HepG2 (cell line): ENCODE results near the gene USF2. TPM values are rescaled to one million over a fixed set of nuclear protein-coding genes. Genes with fewer than 3 reads are reported as not detected.

Source experiments
- AHDC1 ChIP-seq: sonication (generic); formaldehyde crosslinking; IDR thresholded peaks from 2 replicates; pipeline ENCODE4 v1.5.1; 2020; ENCODE audit warnings: mild to moderate bottlenecking, missing genetic modification reagents, borderline replicate concordance
- ATF5 ChIP-seq: sonication (generic); formaldehyde crosslinking; IDR thresholded peaks from 2 replicates; pipeline ENCODE4 v1.4.0; 2020; ENCODE audit warnings: mild to moderate bottlenecking, low read depth, missing genetic modification reagents
- BCL3 ChIP-seq: sonication (generic); formaldehyde crosslinking; IDR thresholded peaks from 2 replicates; pipeline ENCODE4 v1.5.1; 2020; ENCODE audit warnings: mild to moderate bottlenecking, missing genetic modification reagents, moderate library complexity
- EEA1 ChIP-seq: sonication (generic); formaldehyde crosslinking; IDR thresholded peaks from 2 replicates; pipeline ENCODE4 v1.5.1; 2020; ENCODE audit warnings: mild to moderate bottlenecking, missing genetic modification reagents, borderline replicate concordance
- GABPB1 ChIP-seq: IDR thresholded peaks from 2 replicates; pipeline ENCODE4 v1.6.1; 2016; ENCODE audit warnings: mild to moderate bottlenecking, missing genetic modification reagents, moderate library complexity, missing compliant biosample characterization
- NKX3-1 ChIP-seq: sonication (generic); formaldehyde crosslinking; IDR thresholded peaks from 2 replicates; pipeline ENCODE4 v1.5.0; 2020; ENCODE audit warnings: missing genetic modification reagents
- POLR2AphosphoS5 ChIP-seq: IDR thresholded peaks from 2 replicates; pipeline ENCODE4 v1.6.1; 2012; ENCODE audit warnings: low read depth, low read length
- POLR2G ChIP-seq: fragments of 200-400 bp; formaldehyde crosslinking; IDR thresholded peaks from 2 replicates; pipeline ENCODE4 v1.6.1; 2018; ENCODE audit warnings: mild to moderate bottlenecking, low read depth, low read length, moderate library complexity
- SRSF1 ChIP-seq: fragments of 200-400 bp; formaldehyde crosslinking; optimal IDR thresholded peaks from 2 replicates; pipeline ENCODE3; 2017; ENCODE audit warnings: mild to moderate bottlenecking, low read depth, low read length, moderate library complexity
- ZC3H13 ChIP-seq: sonication (generic); formaldehyde crosslinking; IDR thresholded peaks from 2 replicates; pipeline ENCODE4 v1.8.1; 2023; ENCODE audit warnings: mild to moderate bottlenecking, missing genetic modification reagents, moderate library complexity
- ZFY ChIP-seq: sonication (generic); formaldehyde crosslinking; IDR thresholded peaks from 2 replicates; pipeline ENCODE4 v1.4.0; 2020; ENCODE audit warnings: missing genetic modification reagents
- ZNF260 ChIP-seq: sonication (generic); formaldehyde crosslinking; IDR thresholded peaks from 2 replicates; pipeline ENCODE4 v1.4.0; 2020; ENCODE audit warnings: missing genetic modification reagents, low read depth, mild to moderate bottlenecking, borderline replicate concordance
- ZNF567 ChIP-seq: sonication (generic); formaldehyde crosslinking; IDR thresholded peaks from 2 replicates; pipeline ENCODE4 v1.8.1; 2023; ENCODE audit warnings: mild to moderate bottlenecking, missing genetic modification reagents, borderline replicate concordance
- ZNF609 ChIP-seq: sonication (generic); formaldehyde crosslinking; IDR thresholded peaks from 2 replicates; pipeline ENCODE4 v1.4.0; 2020; ENCODE audit warnings: mild to moderate bottlenecking, missing genetic modification reagents, borderline replicate concordance
- ZNF839 ChIP-seq: sonication (generic); formaldehyde crosslinking; IDR thresholded peaks from 2 replicates; pipeline ENCODE4 v1.4.0; 2020; ENCODE audit warnings: missing genetic modification reagents, mild to moderate bottlenecking, borderline replicate concordance
- polyA plus RNA-seq, 8 experiments: library from polyadenylated mRNA; depleted of rRNA in 3 of 8; stranded (reverse) in 7 of 8; unstranded in 1 of 8; fragments of >200 nt; fragmentation: Illumina TruSeq in 4 of 8; extraction: Trizol in 4 of 8; gene quantifications; 2 replicates each; pipeline versions ENCODE4 v1.2.1 to v1.2.3, GENCODE V29; 2011 to 2016; ENCODE audit warnings: low read depth in 4 of 8, missing spikeins in 1 of 8, mixed read lengths in 1 of 8; ENCODE audit not compliant: insufficient read depth in 1 of 8
- total RNA-seq, 5 experiments: library from RNA; depleted of rRNA; stranded (reverse); fragments of >200 nt; fragmentation: Illumina TruSeq; extraction: Trizol; gene quantifications; 2 replicates each; pipeline ENCODE4 v1.2.3, GENCODE V29; 2016; ENCODE audit warnings: low read depth in 1 of 5

Gene USF2
- total and polyA plus RNA-seq, 2 of the 13 experiments (the other 11 are each of a cell fraction or from before 2014, with no cell fraction given): 54.9 to 106 TPM

- TF ChIP-seq AHDC1 (CRISPR knock-in tag) (no peak), ZFY (CRISPR knock-in tag) (0 out of 2 replicates have a peak, but pooled peaks have one; percentile 10), EEA1 (CRISPR knock-in tag) (no peak), POLR2AphosphoS5 (0 out of 2 replicates have a peak, but pooled peaks have one; percentile 2), SRSF1 (peak; percentile 78), ZNF839 (CRISPR knock-in tag) (no peak), ZNF609 (CRISPR knock-in tag) (no peak), ZNF567 (no peak), GABPB1 (CRISPR knock-in tag) (0 out of 2 replicates have a peak, but pooled peaks have one; percentile 31), ATF5 (no peak), ZC3H13 (0 out of 2 replicates have a peak, but pooled peaks have one; percentile 2), POLR2G (peak; percentile 12; the same call in 1 of the 2 replicates), ZNF260 (CRISPR knock-in tag) (no peak), BCL3 (CRISPR knock-in tag) (no peak), NKX3-1 (CRISPR knock-in tag) (no peak)
These were observed 2.0 kb upstream of the USF2 start (continued) for GRCh38 chr19:35266520-35267352.
